GM19397 (cell line): ENCODE data around the gene CINP.
"Not testable (repeated sequence)": the region's sequence is repeated elsewhere in the genome, so short reads cannot be mapped to it uniquely, and the experiment has no call there.

ENCODE experiments used
- ATAC-seq: cut with Tn5 transposase; IDR thresholded peaks from one replicate; pipeline ENCODE4 v1.9.1; 2021; ENCODE audit warnings: mild to moderate bottlenecking, moderate library complexity; ENCODE audit not compliant: unreplicated experiment

CINP gene

DNA sequence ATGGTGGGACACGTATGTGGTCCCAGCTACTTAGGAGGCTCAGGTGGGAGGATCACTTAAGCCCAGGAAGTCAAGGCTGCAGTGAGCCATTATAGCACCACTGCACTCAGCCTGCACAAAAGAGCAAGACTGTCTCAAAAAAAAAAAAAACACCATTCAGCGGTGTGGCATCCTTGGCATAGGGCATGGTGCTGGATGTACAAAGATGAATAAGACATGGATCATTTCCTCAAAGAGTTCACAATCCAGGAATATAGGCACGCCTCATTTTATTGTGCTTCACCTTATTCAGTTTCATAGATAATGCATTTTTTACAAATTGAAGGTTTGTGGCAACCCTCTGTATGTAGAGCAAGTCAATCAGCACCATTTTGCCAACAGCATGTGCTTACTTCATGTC is 6.4 kb downstream of the CINP start:
- ATAC-seq = no peak

DNA sequence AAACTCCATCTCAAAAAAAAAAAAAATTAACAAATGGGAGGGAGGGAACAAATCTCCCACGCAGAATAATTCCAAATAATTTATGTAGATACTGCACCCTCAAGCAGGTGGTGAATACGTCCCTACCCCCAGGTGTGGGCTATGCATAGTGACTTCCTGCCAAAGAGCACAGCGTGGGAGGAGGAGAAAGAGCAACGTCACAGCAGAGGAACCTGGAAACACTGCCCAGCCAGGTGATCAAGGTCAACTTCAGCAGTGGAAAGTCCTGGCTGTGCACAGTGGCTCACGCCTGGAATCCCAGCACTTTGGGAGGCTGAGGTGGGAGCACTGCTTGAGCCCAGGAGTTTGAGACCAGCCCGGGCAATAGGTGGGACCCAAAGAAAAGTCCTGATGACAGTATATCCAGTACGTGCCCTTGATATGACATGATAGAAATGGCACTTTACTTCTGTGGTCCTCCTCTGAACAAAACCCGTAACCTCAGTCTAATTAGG is 9.5 kb downstream of the CINP start:
- ATAC-seq = no peak

DNA sequence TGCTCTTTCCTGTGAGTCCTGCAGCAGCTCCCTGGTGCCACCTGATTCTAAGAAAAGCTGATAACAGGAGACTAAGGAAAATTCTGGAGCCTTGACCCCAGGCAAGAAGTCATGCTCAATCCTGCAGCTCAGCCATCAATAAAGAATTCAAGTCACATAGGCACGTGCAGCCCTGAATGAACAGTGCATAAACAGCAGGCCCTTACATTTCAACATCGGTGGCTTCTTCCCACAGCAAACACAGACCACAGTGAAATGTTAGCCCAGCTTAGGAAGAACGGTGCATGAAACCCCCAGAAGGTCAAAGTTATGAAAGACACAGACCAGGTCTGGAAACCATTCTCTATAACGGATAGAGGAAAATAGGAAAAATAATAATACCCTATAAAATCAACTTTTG is 10.5 kb downstream of the CINP start:
- no peak for ATAC-seq

DNA sequence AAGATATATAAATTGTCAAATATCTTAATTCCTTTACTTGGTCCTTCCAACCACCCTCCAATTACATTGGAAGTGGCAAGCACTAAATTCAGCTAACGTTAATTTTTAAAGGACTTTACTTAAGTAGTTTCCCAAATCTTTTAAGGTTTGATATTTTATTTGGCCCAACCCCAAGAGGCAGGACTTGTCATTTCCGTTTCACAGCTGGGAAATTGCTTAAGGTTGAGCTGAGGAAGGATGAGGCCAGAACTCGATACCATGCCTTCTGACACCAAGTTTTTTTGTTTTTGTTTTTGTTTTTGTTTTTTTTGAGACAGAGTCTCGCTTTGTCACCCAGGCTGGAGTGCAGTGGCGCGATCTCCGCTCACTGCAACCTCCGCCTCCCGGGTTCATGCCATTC is 11.1 kb downstream of the CINP start:
- ATAC-seq = not testable (repeated sequence)

DNA sequence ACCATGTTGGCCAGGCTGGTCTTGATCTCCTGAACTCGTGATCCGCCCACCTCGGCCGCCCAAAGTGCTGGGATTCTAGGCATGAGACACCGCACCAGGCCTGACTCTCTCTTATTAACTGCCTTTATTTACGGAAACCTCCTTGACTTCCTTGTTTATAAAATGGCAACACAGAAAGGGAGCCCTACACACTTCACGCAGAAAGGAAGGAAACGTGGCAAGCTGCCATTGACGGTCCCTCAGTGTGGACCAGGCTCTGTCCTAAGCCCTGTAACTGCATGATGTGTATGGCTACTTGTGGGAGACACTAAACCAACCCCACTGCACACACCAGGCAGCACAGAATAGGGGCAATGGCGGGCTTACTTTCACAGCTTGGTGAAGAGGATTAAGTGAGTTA is 11.7 kb downstream of the CINP start:
- ATAC-seq = no peak

DNA sequence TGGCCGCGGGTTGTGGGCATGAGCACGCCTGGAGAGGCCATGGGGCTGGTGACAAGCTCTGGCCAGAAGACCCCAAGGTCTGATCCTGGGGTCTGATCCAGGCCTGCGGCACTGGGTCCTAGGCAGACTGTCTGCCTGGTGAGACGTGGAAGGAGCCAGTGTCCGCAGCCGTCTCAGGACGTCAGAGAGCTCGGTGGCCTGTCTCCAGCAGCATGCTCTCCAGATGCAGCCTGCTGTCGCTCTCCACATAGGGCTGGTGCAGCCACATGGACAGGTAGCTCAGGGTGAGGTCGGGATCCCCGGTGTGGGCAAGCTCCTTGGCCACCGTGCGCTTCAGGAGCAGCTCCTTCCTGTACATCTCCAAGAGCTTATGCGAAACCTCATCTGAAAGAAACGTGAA is 14.3 kb downstream of the CINP start:
- no peak for ATAC-seq

DNA sequence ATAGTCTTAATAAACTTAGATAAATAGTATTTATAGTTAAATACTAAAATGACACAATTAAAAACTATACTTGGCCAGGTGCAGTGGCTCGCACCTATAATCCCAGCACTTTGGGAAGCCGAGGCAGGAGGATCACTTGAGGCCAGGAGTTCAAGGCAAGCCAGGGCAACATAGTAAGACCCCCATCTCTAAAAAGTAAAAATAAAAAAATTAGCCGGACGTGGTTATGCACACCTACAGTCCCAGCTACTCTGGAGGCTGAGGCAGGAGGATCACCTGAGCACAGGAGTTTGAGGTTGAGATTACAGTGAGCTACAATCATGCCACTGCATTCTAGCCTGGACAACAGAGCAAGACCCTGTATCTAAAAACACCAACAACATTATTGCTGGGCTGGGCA is 16.0 kb downstream of the CINP start:
- ATAC-seq = no peak

DNA sequence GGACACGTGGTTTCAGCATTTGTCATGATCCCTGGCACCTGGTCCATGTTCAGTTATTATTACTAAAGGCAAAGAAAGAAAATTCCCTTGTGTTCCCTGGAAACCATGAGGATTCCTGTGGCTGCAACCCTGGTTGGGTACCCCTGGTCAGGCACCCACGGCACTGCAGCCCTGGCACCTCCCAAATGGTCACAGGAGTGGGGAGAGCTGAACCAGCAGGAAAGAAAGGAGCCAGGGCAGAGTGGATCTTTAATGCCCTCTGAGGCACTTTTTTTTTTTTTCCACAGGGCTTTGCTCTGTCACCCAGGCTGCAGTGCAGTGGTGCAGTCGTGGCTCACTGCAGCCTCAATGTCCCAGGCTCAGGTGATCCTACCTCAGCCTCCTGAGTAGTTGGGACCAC is 17.5 kb downstream of the CINP start:
- no peak for ATAC-seq

DNA sequence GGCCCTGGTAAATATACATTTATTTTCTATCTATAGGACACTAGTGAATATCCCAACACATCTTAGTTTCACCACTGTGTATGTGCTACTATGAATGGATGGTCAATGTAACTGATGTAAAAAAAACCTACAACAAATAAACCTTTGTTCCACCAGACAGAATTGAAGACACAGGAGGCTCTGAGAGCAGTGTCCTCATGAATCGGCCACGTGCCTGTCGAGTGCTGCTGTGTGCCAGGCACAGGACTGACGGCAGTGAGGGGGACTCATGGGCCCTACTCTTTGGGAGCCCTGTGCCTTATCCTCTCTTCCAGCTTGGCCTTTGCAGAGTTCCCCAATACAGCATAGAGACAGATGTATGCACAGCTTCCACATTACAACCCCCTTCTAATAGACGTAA is 18.2 kb downstream of the CINP start:
- ATAC-seq = no peak

DNA sequence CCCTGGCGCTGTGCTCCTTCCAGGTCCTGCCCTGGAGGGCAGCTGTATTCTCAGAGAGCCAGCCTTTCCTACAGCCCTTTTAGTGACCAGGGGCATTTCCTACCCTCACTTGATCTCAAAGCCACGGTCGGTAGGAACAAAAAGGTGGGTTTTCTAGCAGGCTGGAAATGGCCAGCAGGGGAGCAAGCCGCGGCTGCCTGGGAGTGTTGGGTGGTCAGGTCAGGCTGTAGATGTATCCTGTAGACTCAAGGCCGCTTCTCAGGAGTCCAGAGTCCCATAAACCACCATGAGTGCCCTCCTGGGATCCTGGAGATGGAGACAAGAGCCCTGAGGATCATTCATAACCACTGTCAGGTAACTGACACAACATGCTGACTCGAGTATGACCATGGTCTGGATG is 18.6 kb downstream of the CINP start:
- no peak for ATAC-seq

DNA sequence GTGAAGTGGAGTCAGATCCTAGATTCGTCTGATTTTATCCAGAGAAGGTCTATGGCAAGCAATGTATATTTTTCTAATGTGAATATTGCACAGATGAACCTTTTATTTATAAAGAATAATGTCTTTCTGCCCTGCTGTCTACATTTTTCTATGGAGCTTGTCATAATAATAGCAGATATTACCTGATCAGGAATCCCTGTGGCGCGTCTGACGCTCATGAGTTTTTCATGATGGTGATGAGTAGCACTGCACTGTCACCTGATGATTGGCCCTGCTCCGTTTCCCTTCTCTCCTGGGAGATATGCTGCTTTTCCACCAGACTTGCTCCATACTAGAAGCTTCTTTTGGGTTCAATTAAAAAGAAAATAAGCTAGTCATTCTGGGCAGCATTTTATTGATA is 20.5 kb downstream of the CINP start:
- ATAC-seq = no peak

DNA sequence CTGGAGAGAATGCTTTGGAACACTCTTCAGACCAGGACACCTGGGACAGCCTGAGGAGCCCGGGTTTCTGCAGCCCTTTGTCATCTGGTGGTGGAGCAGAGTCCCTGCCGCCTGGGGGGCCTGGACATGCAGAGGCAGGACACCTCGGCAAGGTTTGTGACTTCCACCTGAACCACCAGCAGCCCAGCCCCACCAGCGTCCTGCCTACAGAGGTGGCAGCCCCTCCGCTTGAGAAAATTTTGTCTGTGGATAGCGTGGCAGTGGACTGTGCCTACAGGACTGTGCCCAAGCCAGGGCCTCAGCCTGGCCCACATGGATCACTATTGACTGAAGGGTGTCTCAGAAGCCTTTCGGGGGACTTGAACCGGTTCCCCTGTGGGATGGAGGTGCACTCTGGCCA is 21.1 kb downstream of the CINP start:
- ATAC-seq = no peak

DNA sequence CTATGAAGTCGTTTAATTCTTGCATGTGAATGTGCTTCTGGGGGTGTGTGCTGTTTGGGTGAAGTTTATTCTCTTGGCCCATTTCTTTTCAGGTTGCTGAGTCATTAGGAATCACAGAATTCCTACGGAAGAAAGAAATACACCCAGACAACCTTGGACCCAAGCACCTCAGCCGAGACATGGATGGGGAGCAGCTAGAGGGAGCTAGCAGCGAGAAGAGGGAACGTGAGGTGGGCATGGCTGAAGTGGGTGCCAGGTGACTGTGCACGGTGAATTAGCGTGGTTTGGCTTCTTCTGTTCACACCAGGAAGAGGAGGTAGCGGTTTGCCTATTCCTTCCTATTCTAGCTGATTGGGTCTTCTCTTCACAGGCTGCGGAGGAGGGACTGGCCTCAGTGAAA is 24.0 kb downstream of the CINP start:
- ATAC-seq = no peak

DNA sequence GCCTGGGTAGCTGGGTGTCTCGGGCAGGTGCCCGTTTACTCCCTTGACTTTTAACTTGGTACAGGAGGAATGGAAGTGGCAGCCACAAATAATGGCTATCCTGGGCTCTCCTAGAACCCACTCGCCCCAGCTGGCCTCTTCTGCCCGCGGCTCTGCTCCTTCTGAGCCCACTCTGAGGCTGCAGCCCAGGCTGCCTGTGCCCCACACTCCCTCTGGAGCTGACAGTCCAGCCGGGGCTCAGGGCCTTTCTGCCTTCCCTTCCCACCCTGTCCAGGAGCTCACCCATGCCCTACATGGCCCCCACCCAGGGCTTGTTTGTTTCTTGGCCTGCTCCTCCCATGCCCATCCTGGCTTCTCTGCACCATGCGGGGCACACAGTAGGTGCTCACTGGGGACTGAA is 27.5 kb downstream of the CINP start:
- ATAC-seq = no peak

DNA sequence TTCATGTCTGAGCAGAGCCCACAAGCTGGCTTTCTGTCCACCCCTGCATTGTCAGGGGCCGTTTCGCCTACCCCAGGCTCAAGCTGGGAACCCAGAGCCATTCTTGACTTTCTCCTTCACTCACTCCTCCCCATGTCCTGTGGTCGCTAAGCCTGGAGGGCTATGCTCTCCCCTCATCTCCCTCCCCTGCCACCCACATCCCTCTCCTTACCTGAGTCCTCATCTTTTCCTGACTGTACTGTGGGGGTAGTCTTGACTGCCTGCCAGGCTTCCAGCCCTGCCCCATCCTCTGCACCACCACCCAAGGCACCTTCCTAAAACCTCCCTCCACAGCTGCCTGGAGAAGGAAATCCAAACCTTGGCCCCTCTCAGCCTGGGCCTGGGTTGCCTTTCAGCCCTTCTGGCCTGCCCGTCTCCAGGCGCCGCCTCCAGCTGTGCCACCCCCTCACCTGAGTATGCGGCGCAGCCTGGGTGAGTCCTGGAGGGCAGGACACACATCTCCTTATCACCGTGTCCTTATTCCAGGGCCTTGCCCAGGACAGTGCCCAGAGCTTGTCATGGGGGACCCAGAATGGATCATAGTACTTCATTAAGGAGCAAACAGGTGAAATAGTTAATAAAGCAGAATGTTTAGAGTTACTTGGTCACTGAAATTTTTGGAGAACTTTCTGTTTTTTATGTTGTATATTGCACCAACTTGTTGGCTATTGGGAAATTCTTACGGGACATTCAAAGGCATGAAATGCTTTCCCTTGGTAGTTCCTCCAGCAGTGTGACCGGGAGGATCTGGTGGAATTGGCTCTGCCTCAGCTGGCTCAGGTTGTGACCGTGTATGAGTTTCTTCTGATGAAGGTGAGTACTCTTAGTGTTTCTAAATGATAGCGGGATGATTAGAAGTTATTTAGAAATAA is 28.6 kb downstream of the CINP start:
- no peak for ATAC-seq

DNA sequence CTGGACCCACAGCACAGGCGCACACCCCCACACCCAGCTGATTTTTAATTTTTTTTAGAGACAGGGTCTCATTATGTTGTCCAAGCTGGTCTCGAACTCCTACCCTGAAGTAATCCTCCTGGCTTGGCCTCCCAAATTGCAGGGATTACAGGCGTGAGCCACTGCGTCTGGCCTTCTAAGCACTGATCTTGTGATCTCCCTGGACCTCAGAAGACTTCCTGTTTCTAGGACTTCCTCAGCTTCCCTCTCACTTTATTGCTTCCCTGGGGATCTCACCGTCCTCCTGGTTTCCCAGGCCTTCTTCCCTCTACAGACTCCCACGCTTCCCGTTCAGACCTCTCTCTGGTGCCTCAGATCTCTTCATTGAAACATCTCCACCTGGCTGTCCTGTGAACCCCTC is 29.3 kb downstream of the CINP start:
- no peak for ATAC-seq

DNA sequence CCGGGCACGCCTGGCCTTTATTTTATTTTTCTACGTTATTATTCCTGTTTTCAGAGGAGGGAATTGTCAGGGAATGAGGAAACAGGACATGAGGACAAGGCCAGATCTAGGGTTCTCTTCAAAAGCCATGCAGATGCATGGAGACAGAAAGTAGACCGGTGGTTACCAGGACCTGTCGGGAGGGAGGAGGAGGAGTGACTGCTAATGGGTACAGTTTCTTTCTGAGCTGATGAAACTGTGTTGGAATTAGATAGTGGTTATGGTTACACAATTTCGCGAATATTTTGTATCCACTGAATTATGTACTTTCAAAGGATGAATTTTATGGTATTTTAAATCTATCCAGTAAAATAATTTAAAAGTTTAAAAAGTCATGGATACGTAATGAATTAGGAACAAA is 31.9 kb downstream of the CINP start:
- no peak for ATAC-seq

DNA sequence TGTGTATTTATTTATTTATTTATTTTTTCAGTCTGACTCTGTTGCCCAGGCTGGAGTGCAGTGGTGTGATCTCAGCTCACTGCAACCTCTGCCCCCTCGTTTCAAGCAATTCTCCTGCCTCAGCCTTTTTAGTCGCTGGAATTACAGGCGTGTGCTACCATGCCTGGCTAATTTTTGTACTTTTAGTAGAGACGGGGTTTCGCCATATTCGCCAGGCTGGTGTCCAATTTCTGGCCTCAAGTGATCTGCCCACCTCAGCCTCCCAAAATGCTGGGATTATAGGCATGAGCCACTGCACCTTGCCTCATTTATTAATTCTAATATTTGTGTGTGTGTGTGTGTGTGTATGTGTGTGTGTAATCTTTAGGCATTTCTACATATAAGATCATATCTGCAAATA is 33.3 kb downstream of the CINP start:
- ATAC-seq = not testable (repeated sequence)

DNA sequence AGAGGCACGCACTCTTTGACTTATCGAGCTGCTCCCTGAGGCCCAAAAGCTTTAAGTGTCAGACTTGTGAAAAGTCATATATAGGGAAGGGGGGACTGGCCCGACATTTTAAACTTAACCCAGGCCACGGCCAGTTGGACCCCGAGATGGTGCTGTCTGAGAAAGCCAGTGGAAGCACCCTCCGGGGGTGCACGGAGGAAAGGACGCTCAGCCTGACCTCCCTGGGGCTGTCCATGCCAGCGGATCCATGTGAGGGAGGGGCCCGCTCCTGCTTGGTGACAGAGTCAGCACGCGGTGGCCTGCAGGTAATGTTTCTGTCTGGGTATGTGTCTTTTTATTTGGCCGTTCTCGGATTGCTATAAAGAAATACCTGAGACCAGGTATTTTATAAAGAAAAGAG is 36.1 kb downstream of the CINP start:
- ATAC-seq = no peak

DNA sequence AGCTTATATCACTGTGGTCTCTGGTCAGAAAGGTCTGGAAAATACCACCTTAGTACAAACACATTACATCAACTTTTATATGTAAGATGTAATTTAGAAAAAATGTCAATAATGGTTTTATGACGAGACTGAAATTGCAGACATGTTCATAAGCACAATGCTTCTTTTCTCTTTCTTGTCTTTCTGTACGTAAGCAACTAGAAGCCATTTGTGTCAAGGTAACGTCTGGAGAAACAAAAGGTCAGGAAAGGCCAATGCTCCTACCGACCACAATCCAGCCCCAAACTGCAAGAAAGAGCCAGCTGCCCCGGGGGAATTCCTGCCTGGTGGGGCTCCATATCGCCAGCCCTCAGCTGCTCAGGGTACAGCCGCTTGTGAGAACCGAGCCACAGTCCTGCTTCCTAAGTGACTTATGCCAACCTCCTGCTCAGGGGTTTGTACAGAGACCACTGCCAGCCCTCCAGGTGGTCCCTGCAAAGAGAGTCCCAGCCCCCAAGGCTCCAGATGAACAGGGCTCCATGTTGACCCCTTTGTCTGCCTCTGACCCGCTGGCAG is 36.8 kb downstream of the CINP start:
- ATAC-seq = no peak

DNA sequence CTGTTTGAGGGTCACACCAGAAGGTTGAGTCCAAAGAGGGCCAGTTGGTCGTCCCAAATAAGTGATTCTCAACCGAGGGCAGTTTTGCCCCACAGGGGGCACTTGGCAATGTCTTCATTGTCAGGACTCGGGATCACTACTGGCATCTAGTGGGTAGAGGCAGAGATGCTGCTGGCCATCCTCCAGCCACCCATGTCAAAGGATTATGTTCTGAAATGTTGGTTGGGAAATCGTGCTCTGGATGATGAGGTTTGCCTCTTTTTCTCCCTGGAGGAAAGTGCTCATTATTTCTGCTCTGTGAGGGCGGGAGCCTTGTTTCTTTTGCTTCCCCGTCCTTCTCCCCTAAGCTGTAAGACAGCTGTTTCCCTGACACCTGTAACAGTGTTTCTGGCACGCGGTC is 39.6 kb downstream of the CINP start:
- no peak for ATAC-seq
